GM12865 (cell line): ENCODE results near the gene GRIN2C.

Experiments used
- DNase-seq: peaks from one replicate; pipeline ENCODE4 v3.0.0; 2010; ENCODE audit warnings: low read depth
- H3K4me3 ChIP-seq: 2 replicates; pipeline ENCODE4 v1.5.1; 2011; ENCODE audit warnings: mild to moderate bottlenecking, low read depth, low read length, control low read depth
- TF ChIP-seq, protein P1 (sequence below): IDR thresholded peaks from 2 replicates; pipeline ENCODE4 v1.5.1; 2011; ENCODE audit warnings: low read length, control low read depth, low read depth, inconsistent platforms; ENCODE audit not compliant: insufficient read depth; ENCODE audit errors: missing control alignments

Gene GRIN2C

DNA sequence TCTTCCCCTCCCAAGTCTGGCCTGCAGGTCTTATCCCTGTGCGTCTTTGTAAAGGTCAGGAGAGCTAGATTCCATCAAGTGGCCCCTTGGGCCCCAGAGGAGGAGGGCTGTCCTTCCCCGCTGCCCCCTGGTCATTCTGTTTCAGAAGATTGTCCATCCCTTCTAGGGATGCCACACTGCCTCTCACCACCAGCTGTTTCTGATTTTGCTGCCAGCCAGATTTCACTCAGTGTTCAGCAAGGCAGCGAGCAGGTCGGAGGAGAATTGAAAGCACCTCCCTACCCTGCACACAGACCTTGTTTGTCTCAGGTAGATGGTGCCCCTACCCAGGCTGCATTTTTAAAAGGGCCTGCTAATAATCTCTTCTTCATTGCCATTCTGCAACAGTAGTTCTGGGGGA is 61.9 kb downstream of the GRIN2C start:
- TF ChIP-seq, protein P1, sequence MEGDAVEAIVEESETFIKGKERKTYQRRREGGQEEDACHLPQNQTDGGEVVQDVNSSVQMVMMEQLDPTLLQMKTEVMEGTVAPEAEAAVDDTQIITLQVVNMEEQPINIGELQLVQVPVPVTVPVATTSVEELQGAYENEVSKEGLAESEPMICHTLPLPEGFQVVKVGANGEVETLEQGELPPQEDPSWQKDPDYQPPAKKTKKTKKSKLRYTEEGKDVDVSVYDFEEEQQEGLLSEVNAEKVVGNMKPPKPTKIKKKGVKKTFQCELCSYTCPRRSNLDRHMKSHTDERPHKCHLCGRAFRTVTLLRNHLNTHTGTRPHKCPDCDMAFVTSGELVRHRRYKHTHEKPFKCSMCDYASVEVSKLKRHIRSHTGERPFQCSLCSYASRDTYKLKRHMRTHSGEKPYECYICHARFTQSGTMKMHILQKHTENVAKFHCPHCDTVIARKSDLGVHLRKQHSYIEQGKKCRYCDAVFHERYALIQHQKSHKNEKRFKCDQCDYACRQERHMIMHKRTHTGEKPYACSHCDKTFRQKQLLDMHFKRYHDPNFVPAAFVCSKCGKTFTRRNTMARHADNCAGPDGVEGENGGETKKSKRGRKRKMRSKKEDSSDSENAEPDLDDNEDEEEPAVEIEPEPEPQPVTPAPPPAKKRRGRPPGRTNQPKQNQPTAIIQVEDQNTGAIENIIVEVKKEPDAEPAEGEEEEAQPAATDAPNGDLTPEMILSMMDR = no peak
- no peak for DNase-seq

DNA sequence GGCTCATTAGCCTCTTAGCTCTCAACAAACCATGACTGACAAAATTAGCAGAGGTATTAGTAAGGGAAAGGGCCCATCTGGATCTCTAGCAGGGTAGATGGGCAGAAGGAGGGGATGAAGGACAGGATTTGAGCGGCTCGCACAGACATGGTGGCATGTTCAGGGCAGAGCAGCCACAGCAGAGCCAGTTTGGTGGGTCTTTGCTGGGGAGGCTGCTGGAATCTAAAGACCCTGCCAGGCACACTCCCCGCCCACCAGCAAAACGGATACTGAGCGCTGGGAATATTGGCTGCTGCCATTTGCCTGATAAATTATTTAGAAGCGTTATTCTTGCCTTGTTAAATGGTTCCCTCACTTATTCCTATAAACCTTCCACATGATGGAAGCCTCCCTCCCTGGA is 62.8 kb downstream of the GRIN2C start:
- no peak for DNase-seq
- TF ChIP-seq, protein P1 = no peak
- H3K4me3 ChIP-seq = no peak overlapping the region

More for the DNA sequence above, 61.9 kb downstream of the GRIN2C start:
- no peak overlapping the region for H3K4me3 ChIP-seq

DNA sequence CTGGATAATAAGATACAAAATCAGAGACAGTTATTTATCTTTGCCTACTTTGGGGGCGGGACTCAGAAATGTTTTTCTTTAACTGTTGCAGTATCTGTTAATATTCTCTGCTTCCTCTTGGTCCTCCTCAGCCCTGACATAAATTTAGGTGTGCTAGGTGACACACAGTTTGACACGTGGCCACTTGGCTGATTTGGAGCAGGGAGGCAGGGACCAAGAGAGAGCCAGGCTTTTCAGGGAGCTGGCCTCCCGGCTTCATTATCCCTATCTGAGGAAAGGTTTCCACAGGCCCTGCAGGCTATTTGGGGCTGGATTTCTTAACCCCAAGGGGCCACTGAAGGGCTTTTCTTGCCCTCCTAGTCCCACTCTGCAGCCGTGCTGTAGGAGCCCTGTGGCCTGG is 63.5 kb downstream of the GRIN2C start:
- no peak overlapping the region for H3K4me3 ChIP-seq
- TF ChIP-seq, protein P1 = no peak
- DNase-seq = no peak

DNA sequence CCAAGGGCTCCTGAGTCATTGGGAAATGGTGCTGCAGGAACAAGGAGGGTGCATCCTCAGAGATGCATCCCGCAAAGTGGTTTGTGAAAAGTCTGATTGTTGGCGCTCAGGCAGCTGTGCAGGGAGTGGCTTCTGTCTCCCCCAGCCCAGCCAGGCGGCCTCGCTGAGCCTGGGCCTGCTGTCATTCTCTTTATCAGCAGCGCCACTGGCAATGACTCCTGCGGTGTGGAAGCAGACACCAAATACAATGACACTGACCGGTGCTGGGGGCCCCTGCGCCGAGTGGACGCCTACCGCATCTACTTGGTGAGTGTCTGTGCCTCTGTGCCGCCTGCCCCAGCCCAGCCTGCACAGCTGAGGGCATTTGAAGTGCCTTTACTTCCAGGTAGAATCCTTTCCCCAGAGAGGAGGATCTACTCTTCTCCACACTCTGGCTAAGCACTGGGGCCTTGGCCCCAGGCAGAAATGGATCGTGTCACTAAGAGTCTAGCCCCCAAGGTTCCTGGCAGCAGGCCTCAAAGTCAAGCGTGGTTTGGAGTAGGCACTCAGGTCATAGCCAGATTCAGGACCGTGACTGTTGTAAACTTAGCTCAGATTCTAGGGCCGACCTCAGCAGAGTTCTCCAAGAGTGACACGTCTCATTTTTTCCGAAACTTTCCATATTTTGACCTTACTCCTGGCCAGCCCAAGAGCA is 64.2 kb downstream of the GRIN2C start:
- TF ChIP-seq, protein P1 = no peak
- no peak overlapping the region for H3K4me3 ChIP-seq
- no peak for DNase-seq

DNA sequence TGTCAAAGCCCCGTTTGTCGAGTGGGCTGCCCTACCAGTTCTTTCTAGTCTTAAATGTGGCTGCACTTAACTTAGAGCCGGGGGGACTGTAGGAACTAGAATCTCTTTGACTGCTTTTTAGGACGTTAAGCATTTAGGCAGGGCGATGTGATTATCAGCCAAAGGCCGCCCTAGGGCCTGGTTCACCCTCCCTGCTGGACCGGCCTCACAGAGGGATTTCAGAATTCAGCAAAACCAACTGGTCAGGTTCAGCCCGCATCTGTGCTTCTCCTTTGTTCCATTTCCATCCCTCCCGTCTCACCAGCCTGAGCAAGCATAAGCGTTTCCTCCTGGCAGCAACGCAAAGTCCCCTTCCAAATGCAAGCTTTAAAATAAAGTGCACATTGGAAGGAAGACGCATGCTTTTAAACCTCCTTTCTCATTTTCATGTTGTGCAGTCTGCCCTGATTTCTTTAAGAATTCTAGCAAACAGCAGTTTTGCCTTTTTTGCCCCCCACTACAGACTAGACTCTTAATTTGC is 67.0 kb downstream of the GRIN2C start:
- TF ChIP-seq, protein P1 = no peak
- H3K4me3 ChIP-seq = no peak overlapping the region
- DNase-seq = no peak
